GF-D8 (cell line): ENCODE measurements around the gene CYTH1.

Source experiments
- DNase-seq: peaks from one replicate; lab custom pipeline; 2025; lab: John Stamatoyannopoulos, UW

The CYTH1 gene, protein sequence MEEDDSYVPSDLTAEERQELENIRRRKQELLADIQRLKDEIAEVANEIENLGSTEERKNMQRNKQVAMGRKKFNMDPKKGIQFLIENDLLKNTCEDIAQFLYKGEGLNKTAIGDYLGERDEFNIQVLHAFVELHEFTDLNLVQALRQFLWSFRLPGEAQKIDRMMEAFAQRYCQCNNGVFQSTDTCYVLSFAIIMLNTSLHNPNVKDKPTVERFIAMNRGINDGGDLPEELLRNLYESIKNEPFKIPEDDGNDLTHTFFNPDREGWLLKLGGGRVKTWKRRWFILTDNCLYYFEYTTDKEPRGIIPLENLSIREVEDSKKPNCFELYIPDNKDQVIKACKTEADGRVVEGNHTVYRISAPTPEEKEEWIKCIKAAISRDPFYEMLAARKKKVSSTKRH

GRCh38 chr17:78781893-78782304 is at the start of gene CYTH1:
Gene CYTH1 (minus strand): TSS chr17:78782273. CDS start chr17:78782223, 50 bp downstream.
- DNase-seq, result no peak

DNA sequence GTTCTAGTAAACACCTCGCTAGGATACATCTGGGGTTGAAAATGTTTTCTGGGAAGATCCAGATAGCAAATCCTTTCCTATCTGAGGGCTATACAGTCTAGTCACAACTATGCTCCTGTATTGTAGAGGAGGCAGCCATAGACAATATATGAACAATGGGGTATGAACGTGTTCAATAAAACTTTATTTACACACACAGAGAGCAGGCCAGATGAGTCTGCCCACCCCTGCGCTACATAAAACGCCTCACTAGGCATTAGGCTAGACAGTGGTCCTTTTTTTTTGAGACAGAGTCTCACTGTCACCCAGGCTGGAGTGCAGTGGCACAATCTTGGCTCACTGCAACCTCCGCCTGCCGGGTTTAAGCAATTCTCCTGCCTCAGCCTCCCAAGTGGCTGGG is 47.4 kb upstream of the CYTH1 start:
- no peak for DNase-seq

- DNase-seq, result no peak
Observed at GRCh38 chr17:78828470-78829185, 46.6 kb upstream of the CYTH1 start.

DNA sequence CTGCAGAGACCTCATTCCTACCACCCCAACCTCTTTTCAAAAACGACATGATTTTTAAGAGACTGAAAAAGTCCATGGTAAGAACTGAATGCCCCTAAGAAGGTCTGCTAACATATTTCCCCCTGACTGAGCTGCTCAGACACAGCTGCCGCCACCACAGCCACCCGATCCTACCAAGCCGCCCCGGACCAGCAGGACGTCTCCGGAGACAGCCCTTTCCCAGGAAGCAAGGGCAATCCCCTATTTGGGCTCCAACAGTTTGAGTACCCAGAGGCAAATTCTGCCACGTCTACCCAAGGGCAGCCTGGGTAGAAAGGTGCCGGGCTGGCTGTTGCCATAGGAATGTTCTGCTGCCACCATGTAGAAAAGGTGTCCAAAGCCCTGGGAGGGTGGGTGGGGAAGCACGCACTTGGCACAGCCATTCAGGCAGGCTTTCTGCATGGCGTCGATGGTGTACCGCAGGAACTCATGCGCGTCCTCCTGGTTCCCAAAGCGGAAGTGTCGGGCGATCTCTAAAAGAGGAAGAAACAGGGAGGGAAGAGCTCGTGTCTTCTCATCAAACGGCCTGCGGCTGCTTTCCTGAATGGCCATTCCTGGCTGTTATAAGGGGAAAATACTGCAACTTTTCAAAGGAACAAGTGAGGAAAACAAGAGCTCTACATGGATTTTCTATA is 44.9 kb upstream of the CYTH1 start:
- peak; percentile 56 for DNase-seq

DNA sequence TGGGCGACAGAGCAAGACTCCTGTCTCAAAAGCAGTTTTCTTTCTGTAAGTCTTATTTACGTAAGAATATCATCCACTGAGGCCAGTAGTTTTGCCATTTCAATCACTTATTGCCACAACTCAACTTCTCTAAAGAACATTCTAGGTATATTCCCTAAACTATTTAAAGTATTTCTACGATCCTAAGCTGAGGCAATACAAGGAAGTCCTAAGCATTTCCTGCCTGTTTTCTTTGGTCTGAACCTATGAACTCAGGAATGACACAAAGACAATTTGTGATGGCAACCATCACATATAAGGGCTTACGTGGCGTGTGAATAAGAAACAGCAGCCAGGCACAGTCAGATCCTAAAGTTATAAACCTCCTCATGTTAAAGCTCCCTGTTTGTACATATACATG is 44.3 kb upstream of the CYTH1 start:
- no peak for DNase-seq

- DNase-seq, result no peak
Observed at GRCh38 chr17:78825696-78826095, 43.6 kb upstream of the CYTH1 start.

DNA sequence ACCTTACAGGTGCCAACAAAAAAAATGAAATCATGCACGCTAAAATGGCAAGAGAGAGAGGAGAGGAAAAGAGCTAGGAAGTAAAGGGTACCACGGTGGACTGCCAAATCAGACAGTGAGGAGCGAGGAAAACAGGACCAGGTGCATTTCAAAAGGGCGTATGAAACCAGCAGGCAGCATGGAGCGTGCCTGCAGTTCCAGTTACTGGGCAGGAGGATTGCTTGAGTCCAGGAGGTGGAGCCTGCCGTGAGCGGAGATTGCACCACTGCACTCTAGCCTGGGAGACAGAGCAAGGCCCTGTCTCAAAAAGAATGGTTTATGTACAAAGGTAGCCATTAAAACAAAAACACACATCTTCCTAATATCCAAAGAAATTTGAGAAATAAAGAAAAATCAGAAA is 42.2 kb upstream of the CYTH1 start:
- DNase-seq, result no peak

DNA sequence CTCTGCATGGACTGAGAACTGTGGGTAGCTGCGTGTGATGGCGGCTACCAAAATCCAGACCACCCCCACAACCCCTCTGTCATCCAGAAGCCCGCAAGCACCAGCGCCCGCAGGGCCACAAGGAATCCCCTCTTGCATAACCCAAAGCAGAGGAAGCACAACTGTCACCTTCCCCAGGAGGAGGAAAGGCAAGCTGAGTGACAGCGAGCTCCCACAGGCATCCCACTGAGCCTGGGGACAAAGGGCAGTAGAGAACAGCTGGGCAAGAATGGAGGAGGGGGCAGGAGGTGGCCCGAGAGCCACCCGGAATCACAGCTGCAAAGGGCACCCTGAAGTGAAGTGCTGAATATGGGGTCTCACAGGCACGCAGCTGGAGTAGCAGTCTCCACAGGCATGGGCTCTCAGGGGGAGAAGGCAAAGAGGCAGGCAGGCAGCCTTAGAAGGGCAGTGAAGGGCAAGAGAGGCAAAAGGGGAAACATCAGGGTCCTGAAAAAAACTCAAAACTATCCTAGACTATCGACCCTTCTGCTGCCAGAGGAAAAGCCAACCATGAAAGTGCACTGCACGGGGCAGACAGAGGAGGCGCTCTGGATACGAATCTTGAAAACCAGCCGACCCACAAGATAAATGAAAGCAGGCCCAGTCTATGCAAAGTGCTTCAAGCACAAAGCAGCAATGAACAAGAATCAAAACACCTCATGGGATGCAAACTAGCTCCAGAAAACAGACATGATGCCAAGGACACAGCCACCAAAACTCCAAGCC is 41.4 kb upstream of the CYTH1 start:
- no peak for DNase-seq

- DNase-seq, result no peak
Observed at GRCh38 chr17:78822552-78822951, 40.5 kb upstream of the CYTH1 start.

- no peak for DNase-seq
Observed at GRCh38 chr17:78821961-78822360, 39.9 kb upstream of the CYTH1 start.

DNA sequence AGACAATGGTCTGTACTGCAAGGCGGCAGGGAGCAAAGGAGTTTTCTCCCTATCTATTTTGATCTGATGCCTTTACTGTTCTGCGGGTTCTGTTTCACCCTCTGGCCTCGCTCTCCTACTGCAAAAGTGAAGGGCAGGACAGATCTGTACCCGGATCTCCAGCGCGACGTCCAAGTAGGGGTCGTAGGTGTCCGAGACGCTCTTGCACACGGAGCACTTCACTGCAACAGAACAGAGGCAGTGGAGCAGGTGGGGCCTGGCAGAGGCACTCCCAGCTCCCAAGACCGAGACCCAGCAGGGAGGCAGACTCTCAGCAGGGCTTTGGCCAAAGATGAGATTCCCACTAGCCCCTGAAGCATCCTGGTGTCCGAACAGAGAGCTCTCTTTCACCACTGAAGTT is 38.8 kb upstream of the CYTH1 start:
- no peak for DNase-seq

GRCh38 chr17:78819806-78820792 is 38.0 kb upstream of the CYTH1 start:
- DNase-seq, result no peak

- DNase-seq, result no peak
Observed at GRCh38 chr17:78819402-78819801, 37.3 kb upstream of the CYTH1 start.

- DNase-seq, result peak; percentile 66
Observed at GRCh38 chr17:78818932-78819331, 36.9 kb upstream of the CYTH1 start.

GRCh38 chr17:78818152-78818846 is 36.2 kb upstream of the CYTH1 start:
- DNase-seq, result no peak

- DNase-seq, result no peak
Observed at GRCh38 chr17:78817123-78817522, 35.0 kb upstream of the CYTH1 start.

DNA sequence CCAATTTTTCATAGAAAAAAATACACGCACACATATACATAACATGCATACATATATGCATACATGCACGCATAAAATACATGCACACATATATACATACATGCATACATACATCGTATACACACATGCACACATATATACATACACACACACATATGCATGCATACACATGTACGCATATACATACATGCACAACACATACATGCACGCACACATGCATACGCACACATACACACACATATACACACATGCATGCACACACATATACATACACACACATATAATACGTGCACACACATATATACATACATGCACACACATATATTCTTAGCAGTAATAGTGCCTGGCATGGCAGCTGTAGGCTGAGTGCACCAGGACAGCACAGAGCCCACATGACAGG is 33.6 kb upstream of the CYTH1 start:
- no peak for DNase-seq

DNA sequence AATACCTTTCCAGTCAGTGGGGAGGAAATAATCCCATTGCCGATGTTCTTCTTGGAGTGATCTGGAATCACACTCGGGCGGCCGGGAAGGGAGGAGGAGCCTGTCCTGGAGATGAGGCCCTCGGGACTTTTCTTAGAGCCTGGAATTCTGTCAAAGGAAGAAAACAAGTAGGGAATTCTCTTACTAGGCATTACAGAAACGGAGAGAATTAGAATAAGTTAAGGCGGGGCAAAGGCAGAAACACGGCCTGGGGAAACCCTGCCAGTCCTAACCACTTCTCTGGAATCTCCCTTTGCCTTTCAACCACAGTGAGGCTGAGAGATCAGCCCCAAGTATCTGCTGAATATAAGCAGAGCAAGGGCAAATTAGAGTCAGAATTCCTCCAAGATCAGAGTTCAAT is 30.8 kb upstream of the CYTH1 start:
- no peak for DNase-seq

GRCh38 chr17:78808163-78808562 is 26.1 kb upstream of the CYTH1 start:
- DNase-seq, result no peak

DNA sequence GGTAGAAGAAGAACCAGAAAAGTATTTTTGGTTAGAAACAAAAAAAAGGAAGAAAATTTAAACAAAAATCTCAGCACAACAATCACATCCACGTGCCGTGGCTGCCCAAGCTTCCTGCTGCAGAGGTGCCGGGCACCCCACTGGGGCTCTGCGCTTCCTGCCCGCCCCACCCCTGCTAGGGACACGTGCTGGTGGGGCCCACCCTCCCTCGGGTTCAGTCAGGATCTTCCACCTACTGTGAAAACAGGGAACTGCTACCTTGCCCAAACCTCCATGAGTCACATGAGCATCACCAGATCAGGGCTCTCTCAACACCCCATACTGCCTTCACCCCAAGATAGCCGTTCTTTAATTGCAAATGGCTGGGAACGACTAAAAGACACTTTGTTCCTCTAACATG is 24.4 kb upstream of the CYTH1 start:
- no peak for DNase-seq
